ENCODE results near the gene ABCA10. TPM values are rescaled to one million over a fixed set of nuclear protein-coding genes. Genes with fewer than 3 reads are reported as not detected.

The ABCA10 gene
- total and polyA plus RNA-seq, 2 of the 13 experiments (the other 11 are each of a cell fraction or from before 2014, with no cell fraction given) = 0.02 to 0.08 TPM

DNA sequence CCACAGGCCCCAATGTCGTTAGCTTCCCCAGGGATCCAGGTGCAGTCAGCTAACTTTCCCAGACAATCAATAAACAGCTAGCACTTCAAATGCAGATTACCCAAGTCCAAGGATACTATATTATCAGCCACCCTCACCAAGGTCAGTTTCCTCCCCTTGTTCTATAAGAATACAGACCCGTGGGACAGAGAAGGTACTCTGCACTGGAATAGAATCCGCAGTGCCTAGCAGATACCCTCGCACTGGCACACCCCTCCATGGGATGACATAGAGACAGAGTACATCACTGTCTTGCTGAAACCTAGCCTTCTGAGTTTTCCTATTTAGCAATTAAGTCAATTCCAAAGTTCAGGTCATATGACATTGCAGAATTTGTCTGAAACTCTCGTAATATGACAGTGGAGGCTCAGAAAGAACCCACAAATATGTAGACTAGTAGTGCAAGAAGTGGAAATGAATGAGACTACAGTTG is 40.0 kb upstream of the ABCA10 start (continued):
- TF ChIP-seq, protein P1, sequence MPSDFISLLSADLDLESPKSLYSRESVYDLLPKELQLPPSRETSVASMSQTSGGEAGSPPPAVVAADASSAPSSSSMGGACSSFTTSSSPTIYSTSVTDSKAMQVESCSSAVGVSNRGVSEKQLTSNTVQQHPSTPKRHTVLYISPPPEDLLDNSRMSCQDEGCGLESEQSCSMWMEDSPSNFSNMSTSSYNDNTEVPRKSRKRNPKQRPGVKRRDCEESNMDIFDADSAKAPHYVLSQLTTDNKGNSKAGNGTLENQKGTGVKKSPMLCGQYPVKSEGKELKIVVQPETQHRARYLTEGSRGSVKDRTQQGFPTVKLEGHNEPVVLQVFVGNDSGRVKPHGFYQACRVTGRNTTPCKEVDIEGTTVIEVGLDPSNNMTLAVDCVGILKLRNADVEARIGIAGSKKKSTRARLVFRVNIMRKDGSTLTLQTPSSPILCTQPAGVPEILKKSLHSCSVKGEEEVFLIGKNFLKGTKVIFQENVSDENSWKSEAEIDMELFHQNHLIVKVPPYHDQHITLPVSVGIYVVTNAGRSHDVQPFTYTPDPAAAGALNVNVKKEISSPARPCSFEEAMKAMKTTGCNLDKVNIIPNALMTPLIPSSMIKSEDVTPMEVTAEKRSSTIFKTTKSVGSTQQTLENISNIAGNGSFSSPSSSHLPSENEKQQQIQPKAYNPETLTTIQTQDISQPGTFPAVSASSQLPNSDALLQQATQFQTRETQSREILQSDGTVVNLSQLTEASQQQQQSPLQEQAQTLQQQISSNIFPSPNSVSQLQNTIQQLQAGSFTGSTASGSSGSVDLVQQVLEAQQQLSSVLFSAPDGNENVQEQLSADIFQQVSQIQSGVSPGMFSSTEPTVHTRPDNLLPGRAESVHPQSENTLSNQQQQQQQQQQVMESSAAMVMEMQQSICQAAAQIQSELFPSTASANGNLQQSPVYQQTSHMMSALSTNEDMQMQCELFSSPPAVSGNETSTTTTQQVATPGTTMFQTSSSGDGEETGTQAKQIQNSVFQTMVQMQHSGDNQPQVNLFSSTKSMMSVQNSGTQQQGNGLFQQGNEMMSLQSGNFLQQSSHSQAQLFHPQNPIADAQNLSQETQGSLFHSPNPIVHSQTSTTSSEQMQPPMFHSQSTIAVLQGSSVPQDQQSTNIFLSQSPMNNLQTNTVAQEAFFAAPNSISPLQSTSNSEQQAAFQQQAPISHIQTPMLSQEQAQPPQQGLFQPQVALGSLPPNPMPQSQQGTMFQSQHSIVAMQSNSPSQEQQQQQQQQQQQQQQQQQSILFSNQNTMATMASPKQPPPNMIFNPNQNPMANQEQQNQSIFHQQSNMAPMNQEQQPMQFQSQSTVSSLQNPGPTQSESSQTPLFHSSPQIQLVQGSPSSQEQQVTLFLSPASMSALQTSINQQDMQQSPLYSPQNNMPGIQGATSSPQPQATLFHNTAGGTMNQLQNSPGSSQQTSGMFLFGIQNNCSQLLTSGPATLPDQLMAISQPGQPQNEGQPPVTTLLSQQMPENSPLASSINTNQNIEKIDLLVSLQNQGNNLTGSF (CRISPR knock-in tag; IDR thresholded peaks at IDR 0.05) = no peak
- TF ChIP-seq ZNF720 (CRISPR knock-in tag; IDR thresholded peaks at IDR 0.05) (no peak), RFX3 (CRISPR knock-in tag; IDR thresholded peaks at IDR 0.05) (no peak), ETV6 (CRISPR knock-in tag; conservative IDR thresholded peaks at IDR 0.05) (no peak), ZNF709 (CRISPR knock-in tag; IDR thresholded peaks at IDR 0.05) (no peak), MXD4 (CRISPR knock-in tag; IDR thresholded peaks at IDR 0.05) (no peak), SMAD3 (CRISPR knock-in tag; IDR thresholded peaks at IDR 0.05) (peak; percentile 54; the same call in 1 of the 2 replicates), FOXK1 (CRISPR knock-in tag; IDR thresholded peaks at IDR 0.05; ENCODE audit: borderline replicate concordance, low read depth) (no peak), RXRA (CRISPR knock-in tag; IDR thresholded peaks at IDR 0.05) (no peak), THRA (CRISPR knock-in tag; IDR thresholded peaks at IDR 0.05; ENCODE audit: borderline replicate concordance) (0 out of 2 replicates have a peak, but pooled peaks have one; percentile 31), ATM (IDR thresholded peaks at IDR 0.05; ENCODE audit: borderline replicate concordance) (no peak), ERF (CRISPR knock-in tag; IDR thresholded peaks at IDR 0.05) (no peak), CEBPB (IDR thresholded peaks at IDR 0.05; ENCODE audit: borderline replicate concordance, low read depth, low read length) (peak; percentile 98), IRX3 (CRISPR knock-in tag; IDR thresholded peaks at IDR 0.05; ENCODE audit: borderline replicate concordance, low read depth) (no peak), SIN3B (IDR thresholded peaks at IDR 0.05; ENCODE audit: low read length) (no peak), POGK (CRISPR knock-in tag; conservative IDR thresholded peaks at IDR 0.05) (peak; percentile 67), CCAR2 (optimal IDR thresholded peaks at IDR 0.05; ENCODE audit: low read depth, low read length) (no peak), ATAD3A (CRISPR knock-in tag; IDR thresholded peaks at IDR 0.05) (no peak), ASH2L (IDR thresholded peaks at IDR 0.05; ENCODE audit: insufficient read length, low read depth, low read length) (peak; percentile 60), ZNF724P (CRISPR knock-in tag; IDR thresholded peaks at IDR 0.05; ENCODE audit: borderline replicate concordance) (no peak), MED13 (CRISPR knock-in tag; IDR thresholded peaks at IDR 0.05) (no peak), DMAP1 (CRISPR knock-in tag; IDR thresholded peaks at IDR 0.05) (0 out of 2 replicates have a peak, but pooled peaks have one; percentile 18)
- TF ChIP-seq, protein P2, sequence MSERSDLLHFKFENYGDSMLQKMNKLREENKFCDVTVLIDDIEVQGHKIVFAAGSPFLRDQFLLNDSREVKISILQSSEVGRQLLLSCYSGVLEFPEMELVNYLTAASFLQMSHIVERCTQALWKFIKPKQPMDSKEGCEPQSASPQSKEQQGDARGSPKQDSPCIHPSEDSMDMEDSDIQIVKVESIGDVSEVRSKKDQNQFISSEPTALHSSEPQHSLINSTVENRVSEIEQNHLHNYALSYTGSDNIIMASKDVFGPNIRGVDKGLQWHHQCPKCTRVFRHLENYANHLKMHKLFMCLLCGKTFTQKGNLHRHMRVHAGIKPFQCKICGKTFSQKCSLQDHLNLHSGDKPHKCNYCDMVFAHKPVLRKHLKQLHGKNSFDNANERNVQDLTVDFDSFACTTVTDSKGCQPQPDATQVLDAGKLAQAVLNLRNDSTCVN (CRISPR knock-in tag; IDR thresholded peaks at IDR 0.05; ENCODE audit: borderline replicate concordance) = no peak
